Left ventricle myocardium inferior (tissue), 1 donor: ENCODE measurements around the gene CRNKL1. TPM values are rescaled to one million over a fixed set of nuclear protein-coding genes. Genes with fewer than 3 reads are reported as not detected.

ENCODE experiments used
- DNase-seq: peaks from one replicate; pipeline ENCODE4 v3.0.0-alpha.2; 2020
- H3K27ac ChIP-seq: fragments of 200-600 bp; replicated peaks from 2 replicates; pipeline ENCODE4 v1.8.0; 2021
- H3K27me3 ChIP-seq: fragments of 200-600 bp; 2 replicates; pipeline ENCODE4 v1.8.0; 2021; ENCODE audit warnings: low read depth
- H3K36me3 ChIP-seq: fragments of 200-600 bp; 2 replicates; pipeline ENCODE4 v1.8.0; 2021
- H3K4me1 ChIP-seq: fragments of 200-600 bp; 2 replicates; pipeline ENCODE4 v1.8.0; 2021
- H3K4me3 ChIP-seq: fragments of 200-600 bp; 2 replicates; pipeline ENCODE4 v1.8.0; 2021; ENCODE audit warnings: mild to moderate bottlenecking, moderate library complexity
- H3K9me3 ChIP-seq: fragments of 200-600 bp; replicated peaks from 2 replicates; pipeline ENCODE4 v1.8.0; 2021
- intact Hi-C: fragments of 100-400 bp; cut with micrococcal nuclease; formaldehyde crosslinking; loops from one replicate; pipeline ENCODE4 v1.11.0; 2022
- total RNA-seq: library from RNA; stranded (reverse); fragmentation: NEBNext Ultra II Directional; extraction: Animal tissue kit (Norgen Biotek cat#: 25700); gene quantifications from one replicate; pipeline ENCODE4 v1.2.1, GENCODE V29; 2021
- TF ChIP-seq, protein P1 (sequence below): fragments of 200-600 bp; IDR thresholded peaks from 2 replicates; pipeline ENCODE4 v1.8.0; 2021; ENCODE audit warnings: antibody characterized with exemption, mild to moderate bottlenecking, borderline replicate concordance
- donor health status: DM: no; HTN: yes; CAD: no; lungs with severe emphysema.

Gene CRNKL1
- total RNA-seq, 1 donor from 2014 or later: 18.0 TPM

DNA sequence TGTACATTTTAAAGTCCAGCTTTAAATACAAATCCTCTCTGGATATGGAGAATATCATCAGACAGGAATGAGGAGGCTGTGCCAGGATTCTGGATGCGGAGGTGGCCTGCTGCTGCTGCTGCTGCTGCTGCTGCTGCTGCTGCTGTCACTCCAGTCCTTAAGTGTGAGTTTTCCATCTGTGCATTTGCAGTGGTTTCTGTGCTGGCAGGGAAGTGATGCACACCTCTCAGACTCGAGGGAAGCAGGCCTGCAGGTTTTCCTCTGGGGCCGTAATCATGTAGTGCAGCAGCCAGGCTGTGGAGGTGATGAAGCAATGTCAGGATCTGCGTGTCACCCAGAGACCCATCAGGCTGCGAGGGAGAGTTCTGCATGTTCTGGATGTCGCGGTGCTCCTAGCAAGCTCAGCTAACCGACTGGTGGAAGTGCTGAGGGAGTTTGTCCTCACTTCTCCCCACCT is 32.1 kb upstream of the CRNKL1 start:
- no peaks in the 10 kb centered on the region for H3K36me3 ChIP-seq
- H3K27me3 ChIP-seq: peaks cover 7% of the 10 kb centered on the region
- H3K4me1 ChIP-seq: peaks cover 9% of the 10 kb centered on the region
- H3K9me3 ChIP-seq: no peaks in the 10 kb centered on the region
- TF ChIP-seq, protein P1, sequence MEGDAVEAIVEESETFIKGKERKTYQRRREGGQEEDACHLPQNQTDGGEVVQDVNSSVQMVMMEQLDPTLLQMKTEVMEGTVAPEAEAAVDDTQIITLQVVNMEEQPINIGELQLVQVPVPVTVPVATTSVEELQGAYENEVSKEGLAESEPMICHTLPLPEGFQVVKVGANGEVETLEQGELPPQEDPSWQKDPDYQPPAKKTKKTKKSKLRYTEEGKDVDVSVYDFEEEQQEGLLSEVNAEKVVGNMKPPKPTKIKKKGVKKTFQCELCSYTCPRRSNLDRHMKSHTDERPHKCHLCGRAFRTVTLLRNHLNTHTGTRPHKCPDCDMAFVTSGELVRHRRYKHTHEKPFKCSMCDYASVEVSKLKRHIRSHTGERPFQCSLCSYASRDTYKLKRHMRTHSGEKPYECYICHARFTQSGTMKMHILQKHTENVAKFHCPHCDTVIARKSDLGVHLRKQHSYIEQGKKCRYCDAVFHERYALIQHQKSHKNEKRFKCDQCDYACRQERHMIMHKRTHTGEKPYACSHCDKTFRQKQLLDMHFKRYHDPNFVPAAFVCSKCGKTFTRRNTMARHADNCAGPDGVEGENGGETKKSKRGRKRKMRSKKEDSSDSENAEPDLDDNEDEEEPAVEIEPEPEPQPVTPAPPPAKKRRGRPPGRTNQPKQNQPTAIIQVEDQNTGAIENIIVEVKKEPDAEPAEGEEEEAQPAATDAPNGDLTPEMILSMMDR: no peak
- DNase-seq: peak; percentile 20
- peak overlapping the region; percentile 93 for H3K27ac ChIP-seq
- peak overlapping the region; percentile 56 for H3K4me3 ChIP-seq
- intact Hi-C loops: loop anchor here (5.0 kb wide), 1 partner anchor 153 kb away; no protein-coding TSS in a partner anchor

DNA sequence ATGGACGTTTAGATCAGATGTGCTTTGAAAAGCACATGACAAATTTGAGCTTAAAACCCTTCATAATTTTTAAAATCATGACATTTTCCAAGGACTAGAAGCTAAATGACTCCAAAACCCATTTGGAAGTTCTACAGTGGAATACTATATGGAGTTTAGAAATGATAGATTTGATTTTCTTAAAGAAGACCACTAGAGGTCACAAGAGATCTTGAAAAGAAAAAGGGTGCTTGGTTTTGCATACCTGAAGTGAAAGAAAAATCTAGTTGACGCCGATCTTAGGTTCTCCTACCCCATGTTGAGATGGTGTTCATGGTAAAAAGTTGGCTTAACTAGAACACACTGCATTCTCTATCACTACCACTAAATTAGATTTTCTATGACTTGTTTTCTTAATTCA is 31.5 kb upstream of the CRNKL1 start:
- Histone ChIP-seq H3K27ac (peak overlapping the region; percentile 93), H3K4me3 (no peak overlapping the region), H3K4me1 (peaks cover 9% of the 10 kb centered on the region), H3K36me3 (no peaks in the 10 kb centered on the region), H3K27me3 (peaks cover 7% of the 10 kb centered on the region), H3K9me3 (no peaks in the 10 kb centered on the region)
- TF ChIP-seq, protein P1: peak; percentile 59
- DNase-seq: no peak
- intact Hi-C loops: loop anchor here (5.0 kb wide), 1 partner anchor 153 kb away; no protein-coding TSS in a partner anchor

DNA sequence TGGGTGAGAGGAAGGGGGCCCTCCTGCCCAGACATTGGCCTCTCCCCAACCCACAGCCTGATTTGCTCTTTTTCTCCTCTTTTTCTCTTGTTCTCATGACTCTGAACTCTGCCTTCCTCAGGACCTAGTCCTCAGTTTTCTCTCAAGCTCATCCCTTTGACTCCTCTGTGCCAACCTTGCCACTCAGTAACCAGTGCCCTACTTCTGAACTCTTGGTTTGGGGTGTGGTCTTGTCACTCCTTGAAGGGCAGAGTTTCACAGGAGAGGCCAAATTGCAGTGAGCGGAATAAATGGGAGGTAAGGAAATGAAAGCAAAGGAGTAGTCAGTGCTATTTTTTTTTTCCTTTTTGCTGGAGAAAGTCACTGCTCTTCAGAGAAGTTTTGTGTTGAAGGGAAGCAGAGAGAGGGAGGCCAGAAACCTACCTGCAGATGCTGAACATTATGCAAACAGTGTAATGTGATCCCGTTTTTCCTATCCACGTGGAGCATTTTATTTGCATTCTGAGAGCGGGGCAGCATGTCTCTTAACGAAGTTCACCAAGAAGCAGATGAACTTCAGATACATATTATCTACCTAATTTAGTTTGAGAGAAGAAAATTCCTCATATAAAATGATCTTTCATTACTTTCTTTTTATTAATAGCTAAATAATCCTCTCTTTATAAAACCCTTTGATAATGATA is 27.0 kb upstream of the CRNKL1 start:
- TF ChIP-seq, protein P1: no peak
- intact Hi-C loops: no loop called here
- no peak overlapping the region for H3K4me3 ChIP-seq

DNA sequence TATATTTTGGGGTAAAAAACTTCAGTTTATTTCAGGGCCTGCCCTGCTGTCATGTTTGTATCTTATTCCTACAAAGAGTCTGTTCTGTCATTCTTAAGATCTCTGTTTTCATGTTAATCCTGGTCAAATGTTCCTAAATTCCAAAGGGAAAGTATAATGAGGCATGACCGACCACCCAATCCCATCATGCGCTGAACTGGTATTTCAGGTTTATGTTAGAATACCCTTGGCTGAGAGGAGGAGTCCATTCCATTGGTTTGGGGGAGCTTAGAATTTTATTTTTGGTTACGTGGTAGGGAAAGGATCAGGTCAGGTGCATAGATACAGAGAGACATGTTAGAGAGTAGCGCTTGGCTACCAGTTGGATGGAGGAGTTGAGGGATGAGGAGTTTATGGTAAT is 25.8 kb upstream of the CRNKL1 start:
- H3K9me3 ChIP-seq: no peaks in the 10 kb centered on the region
- no peak overlapping the region for H3K27ac ChIP-seq
- no peaks in the 10 kb centered on the region for H3K36me3 ChIP-seq
- no peak overlapping the region for H3K4me3 ChIP-seq
- H3K27me3 ChIP-seq: peaks cover 12% of the 10 kb centered on the region
- TF ChIP-seq, protein P1: no peak
- no peak for DNase-seq
- intact Hi-C loops: no loop called here
- no peaks in the 10 kb centered on the region for H3K4me1 ChIP-seq

More for the DNA sequence above, 27.0 kb upstream of the CRNKL1 start:
- H3K9me3 ChIP-seq: no peaks in the 10 kb centered on the region
- peaks cover 9% of the 10 kb centered on the region for H3K27me3 ChIP-seq
- H3K36me3 ChIP-seq: no peaks in the 10 kb centered on the region
- H3K27ac ChIP-seq: no peak overlapping the region
- no peak for DNase-seq
- peaks cover 3% of the 10 kb centered on the region for H3K4me1 ChIP-seq

DNA sequence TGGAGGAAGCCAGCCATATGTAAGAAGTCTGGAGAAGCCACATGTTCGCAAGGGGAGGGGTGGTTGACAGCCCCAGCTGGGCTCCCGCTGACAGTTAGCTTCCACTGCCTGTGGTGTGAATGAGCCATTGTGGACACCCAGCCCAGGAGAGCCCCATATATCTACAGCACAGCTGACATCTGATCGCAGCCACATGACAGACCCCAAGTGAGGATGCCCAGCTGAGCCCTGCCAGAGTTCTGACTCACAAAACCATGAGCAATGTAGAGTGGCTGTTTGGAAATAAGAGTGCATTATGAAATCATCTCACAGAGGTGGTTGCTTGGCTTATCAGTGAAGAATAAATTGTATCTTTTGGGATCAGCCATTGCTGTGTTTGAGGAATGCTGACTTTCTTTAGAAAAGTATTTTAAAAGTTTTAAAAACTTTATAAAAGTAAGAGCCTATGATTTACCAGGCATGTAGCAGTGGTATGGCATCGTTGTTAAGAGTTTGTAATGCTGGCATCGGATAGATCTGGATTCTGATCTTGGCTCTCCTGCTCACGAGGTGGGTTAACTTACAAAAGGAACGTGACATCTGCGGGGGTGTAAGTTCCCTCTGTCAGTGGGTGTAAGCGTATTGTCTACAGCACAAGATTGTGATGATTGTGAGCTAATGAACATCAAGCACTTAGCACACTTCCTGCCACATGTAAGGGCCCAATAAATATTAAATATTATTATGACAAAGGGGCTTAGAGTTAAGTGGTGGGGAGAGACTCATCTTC is 24.2 kb upstream of the CRNKL1 start:
- DNase-seq: no peak
- peaks cover 3% of the 10 kb centered on the region for H3K4me1 ChIP-seq
- peaks cover 9% of the 10 kb centered on the region for H3K27me3 ChIP-seq
- no peak overlapping the region for H3K27ac ChIP-seq
- intact Hi-C loops: no loop called here
- H3K4me3 ChIP-seq: no peak overlapping the region
- TF ChIP-seq, protein P1: no peak
- no peaks in the 10 kb centered on the region for H3K9me3 ChIP-seq
- no peaks in the 10 kb centered on the region for H3K36me3 ChIP-seq
